NCI-H2081 (cell line): ENCODE results near the gene FAM168A.
"Not testable (repeated sequence)": the region's sequence is repeated elsewhere in the genome, so short reads cannot be mapped to it uniquely, and the experiment has no call there.

Experiments
- DNase-seq, 2 experiments: peaks; one replicate each; lab custom pipeline; 2025; lab: John Stamatoyannopoulos, UW

The FAM168A gene

DNA sequence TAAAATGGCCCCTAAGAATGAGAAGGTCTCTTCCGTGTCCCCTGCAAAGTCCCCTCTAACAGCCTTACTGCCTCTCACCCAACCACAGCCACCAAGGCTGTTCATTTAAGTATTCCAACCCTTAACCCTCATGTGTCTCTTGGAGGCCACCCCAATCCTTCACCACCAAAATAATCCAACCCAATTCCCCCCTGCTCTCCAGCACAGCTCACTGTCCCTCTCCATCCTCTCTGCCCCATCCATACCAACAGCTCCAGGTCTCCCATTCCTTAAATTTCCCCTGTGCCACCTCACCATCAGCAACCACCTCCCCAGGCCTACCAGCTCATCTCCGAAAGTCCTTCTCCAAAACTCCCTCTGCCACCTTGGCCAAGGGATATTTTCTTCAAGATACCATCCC is 1.4 kb downstream of the FAM168A start:
- no peak for DNase-seq

DNA sequence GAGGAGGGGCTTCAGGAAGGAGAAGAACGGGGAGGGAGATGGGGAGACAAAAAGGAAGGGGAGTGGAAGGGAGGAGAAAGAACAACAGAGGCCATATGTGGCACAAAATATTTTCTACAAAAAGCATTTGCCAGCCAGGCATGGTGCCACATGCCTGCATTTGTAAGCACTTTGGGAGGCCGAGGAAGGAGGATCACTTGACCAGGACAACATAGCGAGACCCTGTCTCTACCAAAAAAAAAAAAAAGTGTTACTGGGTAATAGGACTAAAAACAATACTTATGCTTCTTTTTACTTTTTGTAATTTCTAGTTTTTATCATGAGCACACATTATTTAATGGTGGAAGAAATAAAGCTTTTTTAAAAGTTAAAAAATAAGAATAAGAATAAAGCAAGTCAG is 5.3 kb downstream of the FAM168A start:
- no peak for DNase-seq

GRCh38 chr11:73591743-73592142 is 6.2 kb downstream of the FAM168A start:
- DNase-seq: no peak

- no peak for DNase-seq
Measured at GRCh38 chr11:73590991-73591390, 6.9 kb downstream of the FAM168A start.

- DNase-seq: no peak
Measured at GRCh38 chr11:73586791-73587190, 11.1 kb downstream of the FAM168A start.

- DNase-seq: no peak
Measured at GRCh38 chr11:73585834-73586575, 11.9 kb downstream of the FAM168A start.

GRCh38 chr11:73584831-73585230 is 13.1 kb downstream of the FAM168A start:
- DNase-seq: no peak

- no peak for DNase-seq
Measured at GRCh38 chr11:73582653-73583052, 15.3 kb downstream of the FAM168A start.

- DNase-seq: not testable (repeated sequence)
Measured at GRCh38 chr11:73580749-73581148, 17.2 kb downstream of the FAM168A start.

DNA sequence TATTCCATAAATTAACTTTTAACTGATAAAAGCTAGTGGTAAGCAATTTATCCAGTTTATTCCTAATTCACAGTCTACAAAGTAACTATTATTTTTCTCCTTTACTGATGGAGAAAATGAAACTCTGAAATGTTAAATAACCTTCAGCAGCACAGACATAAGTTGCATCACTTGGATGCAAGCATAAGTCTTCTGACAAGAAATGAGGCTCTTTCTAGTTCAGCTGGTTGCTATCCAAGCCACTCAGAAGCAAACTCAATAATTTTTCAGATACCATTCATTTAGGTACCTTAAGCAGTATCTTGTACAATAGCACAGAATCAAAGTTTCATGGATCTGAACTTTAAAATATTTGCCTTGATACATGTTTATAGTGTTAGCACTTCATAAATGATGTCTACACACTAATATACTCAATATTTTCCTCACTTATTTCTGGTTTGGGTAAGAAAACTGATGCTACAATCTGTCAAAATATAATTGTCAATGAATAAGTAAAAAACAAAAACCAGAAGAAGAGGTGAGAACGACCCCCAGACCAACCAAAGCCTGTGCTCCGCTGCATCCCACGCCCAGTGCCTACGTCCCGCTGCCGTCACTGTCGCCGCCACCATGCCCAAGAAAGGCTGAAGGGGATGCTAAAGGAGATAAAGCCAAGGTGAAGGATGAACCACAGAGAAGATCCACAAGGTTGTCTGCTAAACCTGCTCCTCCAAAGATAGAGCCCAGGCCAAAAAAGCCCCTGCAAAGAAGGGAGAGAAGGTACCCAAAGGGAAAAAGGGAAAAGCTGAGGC is 18.1 kb downstream of the FAM168A start:
- no peak for DNase-seq

- DNase-seq: no peak
Measured at GRCh38 chr11:73578592-73579185, 19.2 kb downstream of the FAM168A start.

- no peak for DNase-seq
Measured at GRCh38 chr11:73577496-73577917, 20.4 kb downstream of the FAM168A start.

DNA sequence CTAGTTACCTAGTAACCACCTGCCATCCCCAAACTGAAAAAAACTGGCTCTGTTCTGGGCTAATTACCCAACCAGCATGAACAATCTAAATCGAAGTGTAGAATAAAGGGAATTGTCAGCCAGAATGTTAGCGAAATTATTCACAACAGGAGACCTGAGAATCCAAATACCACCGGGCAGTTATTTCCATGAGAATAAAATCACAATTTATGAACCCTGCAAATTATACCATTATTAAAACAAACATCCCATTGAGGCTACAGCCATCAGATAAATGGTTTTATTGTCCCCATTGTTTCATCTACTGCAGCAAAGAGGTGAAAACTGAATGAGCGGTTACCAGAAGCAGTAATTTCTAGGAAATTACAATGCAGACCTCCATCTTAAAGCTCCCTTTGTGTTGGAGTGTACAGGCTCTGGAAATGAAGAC is 21.7 kb downstream of the FAM168A start:
- peak; percentile 85 to 96 for DNase-seq

DNA sequence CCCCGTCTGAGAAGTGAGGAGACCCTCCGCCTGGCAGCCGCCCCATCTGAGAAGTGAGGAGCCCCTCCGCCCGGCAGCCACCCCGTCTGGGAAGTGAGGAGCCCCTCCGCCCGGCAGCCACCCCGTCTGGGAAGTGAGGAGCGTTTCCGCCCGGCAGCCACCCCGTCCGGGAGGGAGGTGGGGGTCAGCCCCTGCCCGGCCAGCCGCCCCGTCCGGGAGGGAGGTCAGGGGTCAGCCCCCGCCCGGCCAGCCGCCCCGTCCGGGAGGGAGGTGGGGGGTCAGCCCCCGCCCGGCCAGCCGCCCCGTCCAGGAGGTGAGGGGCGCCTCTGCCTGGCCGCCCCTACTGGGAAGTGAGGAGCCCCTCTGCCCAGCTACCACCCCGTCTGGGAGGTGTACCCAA is 25.9 kb downstream of the FAM168A start:
- DNase-seq: not testable (repeated sequence)

DNA sequence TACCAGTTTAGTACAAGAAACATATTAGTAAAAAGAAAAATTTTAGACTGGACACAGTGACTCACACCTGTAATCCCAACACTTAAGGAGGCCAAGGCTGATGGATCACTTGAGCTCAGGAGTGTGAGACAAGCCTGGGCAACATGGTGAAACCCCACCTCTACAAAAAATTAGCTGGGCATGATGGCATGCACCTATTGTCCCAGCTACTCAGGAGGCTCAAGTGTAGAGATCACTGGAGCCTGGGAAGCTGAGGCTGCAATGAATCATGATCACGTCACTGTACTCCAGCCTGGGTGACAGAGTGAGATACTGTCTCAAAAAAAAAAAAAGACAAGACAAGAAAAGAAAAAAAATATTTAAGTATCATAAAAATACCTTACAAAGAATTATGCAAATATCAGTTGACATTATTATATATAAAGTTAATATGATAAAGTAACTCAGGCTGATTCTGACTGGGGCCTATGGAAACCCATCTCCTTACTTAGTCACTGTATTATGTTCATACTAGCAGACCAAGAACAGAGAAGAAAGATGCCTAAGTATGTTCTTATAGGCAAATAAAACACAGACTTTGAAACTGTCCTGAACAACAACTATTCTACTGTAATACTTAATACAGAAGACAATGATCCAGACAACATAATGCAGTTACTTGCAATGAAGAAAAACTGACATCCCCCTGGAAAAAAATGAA is 27.3 kb downstream of the FAM168A start:
- DNase-seq: no peak

DNA sequence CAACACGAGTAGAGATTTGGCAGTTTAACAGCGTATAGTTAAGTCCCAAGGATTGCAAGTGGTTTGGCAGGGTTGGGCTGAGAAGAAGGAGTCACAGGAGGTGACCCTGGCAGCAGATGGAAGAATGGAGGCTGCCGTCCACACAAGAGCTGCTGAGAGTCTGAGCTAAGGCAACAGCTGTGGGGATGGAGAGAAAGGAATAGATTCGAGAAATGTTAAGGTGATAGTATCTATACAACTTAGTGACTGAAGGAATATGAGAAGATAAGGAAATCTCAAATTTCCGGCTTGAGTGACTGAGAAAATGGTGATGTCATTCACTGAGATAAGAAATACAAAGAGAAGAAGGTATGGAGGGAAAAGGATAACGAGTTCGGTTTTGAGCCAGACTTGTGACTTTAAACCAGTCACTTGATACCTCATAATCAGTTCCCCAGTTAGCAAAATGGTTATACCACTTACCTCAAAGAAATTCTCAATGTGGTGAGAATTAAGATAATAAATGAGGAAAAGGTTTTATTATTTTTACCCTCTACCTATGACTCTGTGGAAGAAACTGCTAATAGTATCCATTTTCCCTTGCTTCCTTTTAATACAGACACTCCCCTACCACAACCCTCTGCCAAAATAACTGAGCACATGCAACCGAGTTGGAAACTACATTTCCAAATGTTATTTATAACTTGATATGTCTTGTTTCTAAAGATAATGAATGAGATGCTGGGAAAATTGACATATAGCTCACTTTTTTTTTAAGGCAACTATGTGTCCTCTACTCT is 30.7 kb downstream of the FAM168A start:
- DNase-seq: no peak

DNA sequence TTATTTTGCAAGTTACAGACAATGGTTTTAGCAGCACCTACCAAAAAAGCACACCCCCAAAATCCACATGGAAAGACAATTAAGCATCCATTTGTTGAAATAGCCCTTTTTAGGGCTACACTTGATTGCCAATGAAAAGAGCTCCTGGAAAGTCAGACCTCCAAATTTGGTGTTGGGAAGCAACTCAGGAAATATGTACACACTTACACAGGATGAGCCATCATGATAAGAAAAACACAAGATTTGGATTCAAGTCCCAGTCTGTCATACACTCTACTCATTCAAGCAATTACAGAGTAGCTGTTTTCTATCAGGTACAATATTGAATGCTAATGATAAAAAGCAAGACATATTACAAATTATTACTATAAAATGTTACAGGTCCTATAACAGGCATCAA is 31.5 kb downstream of the FAM168A start:
- DNase-seq: no peak

- peak in 1 of 2 experiments; percentile 48 for DNase-seq
Measured at GRCh38 chr11:73565804-73566203, 32.1 kb downstream of the FAM168A start.

DNA sequence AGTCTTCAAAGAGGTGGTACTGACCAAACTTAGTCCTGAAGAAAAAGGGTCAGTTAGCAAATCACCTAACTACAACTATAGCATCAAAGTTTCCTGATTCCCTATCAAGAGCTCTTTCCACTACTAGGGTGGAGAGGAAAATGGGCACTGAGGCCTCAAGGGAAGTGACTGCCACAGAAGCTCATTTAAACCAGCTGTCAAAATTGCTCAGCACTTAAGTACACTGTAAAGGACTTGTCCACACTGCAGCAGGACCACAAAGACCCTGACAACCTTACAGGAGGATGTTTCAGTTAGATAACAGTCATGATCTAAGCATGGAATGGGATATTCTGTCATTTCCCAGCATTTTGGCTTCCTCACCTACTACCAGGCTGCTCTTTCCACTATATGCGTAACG is 33.0 kb downstream of the FAM168A start:
- no peak for DNase-seq

DNA sequence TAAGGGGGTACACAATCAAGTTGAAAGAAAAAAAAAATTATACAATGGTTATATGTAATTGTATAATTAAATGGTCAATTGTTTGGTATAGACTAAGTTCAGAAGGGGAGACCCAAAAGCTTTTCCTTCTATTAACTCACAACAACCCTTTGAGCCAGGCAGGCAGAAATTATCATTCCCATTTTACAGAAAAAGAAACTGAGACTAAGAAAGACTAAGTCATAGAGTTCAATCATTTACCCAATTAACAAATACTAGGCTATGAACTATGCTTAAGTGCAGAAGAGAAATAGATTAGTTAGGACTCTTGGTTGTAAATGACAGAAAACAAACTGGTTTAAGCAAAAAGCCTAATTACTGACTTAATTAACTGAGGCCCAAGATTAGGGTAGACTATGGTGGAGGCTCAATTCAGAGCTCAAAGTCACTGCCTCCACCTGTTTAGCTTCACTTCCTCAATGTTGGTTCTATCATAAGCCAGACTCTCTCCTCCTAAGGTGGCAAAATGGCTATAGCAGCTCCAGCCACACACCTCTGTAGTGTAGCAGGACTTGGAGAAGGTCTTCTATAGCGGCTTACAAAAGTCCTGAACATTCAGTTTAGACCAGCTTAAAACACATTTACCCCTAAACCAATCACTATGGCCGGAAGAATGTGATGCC is 34.2 kb downstream of the FAM168A start:
- DNase-seq: no peak

GRCh38 chr11:73559743-73560142 is 38.2 kb downstream of the FAM168A start:
- DNase-seq: no peak
